Measurements from ENCODE around the gene ANO1.

GRCh38 chr11:70210530-70210929 lies 132.4 kb downstream of the ANO1 start:
- TF ChIP-seq TAF1 (IDR thresholded peaks at IDR 0.05; ENCODE audit: low read depth), result no peak
- no peak for TF ChIP-seq CEBPB (IDR thresholded peaks at IDR 0.05)
- no peak for TF ChIP-seq FOXM1 (IDR thresholded peaks at IDR 0.05; ENCODE audit: borderline replicate concordance, low read depth)
- no peak for TF ChIP-seq CREB1 (IDR thresholded peaks at IDR 0.05; ENCODE audit: low read depth)
- no peak for TF ChIP-seq YY1 (IDR thresholded peaks at IDR 0.05; ENCODE audit: low read depth)
- no peak for TF ChIP-seq RAD21 (IDR thresholded peaks at IDR 0.05; ENCODE audit: low read depth)

Data from Ishikawa (cell line).